ENCODE data around the gene ANO4.
"Not testable (repeated sequence)": the region's sequence is repeated elsewhere in the genome, so short reads cannot be mapped to it uniquely, and the experiment has no call there.

Gene ANO4

GRCh38 chr12:100976735-100977134 is 182.2 kb downstream of the ANO4 start:
- Mint-ChIP-seq H3K4me1 (no peaks in the 10 kb centered on the region), H3K27me3 (peaks cover 3% of the 10 kb centered on the region), H3K9me3 (peaks cover 6% of the 10 kb centered on the region), H3K4me3 (no peak overlapping the region), H3K27ac (no peak overlapping the region), H3K36me3 (no peaks in the 10 kb centered on the region)

- H3K27ac Mint-ChIP-seq = no peak overlapping the region
- H3K27me3 Mint-ChIP-seq = peaks cover 3% of the 10 kb centered on the region
- no peaks in the 10 kb centered on the region for H3K36me3 Mint-ChIP-seq
- H3K4me3 Mint-ChIP-seq = no peak overlapping the region
- peaks cover 6% of the 10 kb centered on the region for H3K9me3 Mint-ChIP-seq
- H3K4me1 Mint-ChIP-seq = no peaks in the 10 kb centered on the region
Observed at GRCh38 chr12:100980856-100981255, 186.3 kb downstream of the ANO4 start.

- no peaks in the 10 kb centered on the region for H3K36me3 Mint-ChIP-seq
- peaks cover 1% of the 10 kb centered on the region for H3K27me3 Mint-ChIP-seq
- peaks cover 5% of the 10 kb centered on the region for H3K9me3 Mint-ChIP-seq
- H3K4me1 Mint-ChIP-seq = no peaks in the 10 kb centered on the region
- no peak overlapping the region for H3K27ac Mint-ChIP-seq
- no peak overlapping the region for H3K4me3 Mint-ChIP-seq
Observed at GRCh38 chr12:100982511-100983183, 188.1 kb downstream of the ANO4 start.

- no peaks in the 10 kb centered on the region for H3K27me3 Mint-ChIP-seq
- no peaks in the 10 kb centered on the region for H3K36me3 Mint-ChIP-seq
- H3K9me3 Mint-ChIP-seq = no peaks in the 10 kb centered on the region
- H3K27ac Mint-ChIP-seq = no peak overlapping the region
- H3K4me3 Mint-ChIP-seq = no peak overlapping the region
- no peaks in the 10 kb centered on the region for H3K4me1 Mint-ChIP-seq
Observed at GRCh38 chr12:100984796-100985195, 190.2 kb downstream of the ANO4 start.

- Mint-ChIP-seq H3K27me3 (no peaks in the 10 kb centered on the region), H3K4me3 (no peak overlapping the region), H3K27ac (no peak overlapping the region), H3K9me3 (no peaks in the 10 kb centered on the region), H3K36me3 (no peaks in the 10 kb centered on the region), H3K4me1 (no peaks in the 10 kb centered on the region)
Observed at GRCh38 chr12:100986595-100987547, 192.3 kb downstream of the ANO4 start.

GRCh38 chr12:100987552-100988521 is 193.3 kb downstream of the ANO4 start:
- H3K4me3 Mint-ChIP-seq = no peak overlapping the region
- no peaks in the 10 kb centered on the region for H3K4me1 Mint-ChIP-seq
- H3K36me3 Mint-ChIP-seq = no peaks in the 10 kb centered on the region
- no peak overlapping the region for H3K27ac Mint-ChIP-seq
- no peaks in the 10 kb centered on the region for H3K9me3 Mint-ChIP-seq
- no peaks in the 10 kb centered on the region for H3K27me3 Mint-ChIP-seq

- H3K36me3 Mint-ChIP-seq, H3K27me3 Mint-ChIP-seq, H3K9me3 Mint-ChIP-seq, H3K4me3 Mint-ChIP-seq, H3K27ac Mint-ChIP-seq, H3K4me1 Mint-ChIP-seq: not testable (repeated sequence)
Observed at GRCh38 chr12:100989509-100989908, 194.9 kb downstream of the ANO4 start.

GRCh38 chr12:100991102-100991501 is 196.5 kb downstream of the ANO4 start:
- Mint-ChIP-seq H3K27me3 (no peaks in the 10 kb centered on the region), H3K4me3 (no peak overlapping the region), H3K36me3 (no peaks in the 10 kb centered on the region), H3K9me3 (no peaks in the 10 kb centered on the region), H3K4me1 (no peaks in the 10 kb centered on the region), H3K27ac (no peak overlapping the region)

- Mint-ChIP-seq H3K4me1 (no peaks in the 10 kb centered on the region), H3K4me3 (no peak overlapping the region), H3K27ac (no peak overlapping the region), H3K9me3 (no peaks in the 10 kb centered on the region), H3K27me3 (no peaks in the 10 kb centered on the region), H3K36me3 (no peaks in the 10 kb centered on the region)
Observed at GRCh38 chr12:100992194-100992593, 197.6 kb downstream of the ANO4 start.

- Mint-ChIP-seq H3K9me3 (peaks cover 5% of the 10 kb centered on the region), H3K27ac (no peak overlapping the region), H3K36me3 (no peaks in the 10 kb centered on the region), H3K4me3 (no peak overlapping the region), H3K4me1 (no peaks in the 10 kb centered on the region), H3K27me3 (no peaks in the 10 kb centered on the region)
Observed at GRCh38 chr12:100993916-100994450, 199.4 kb downstream of the ANO4 start.

- Mint-ChIP-seq H3K9me3 (peaks cover 5% of the 10 kb centered on the region), H3K27me3 (no peaks in the 10 kb centered on the region), H3K4me1 (no peaks in the 10 kb centered on the region)
Observed at GRCh38 chr12:100995201-100995600, 200.6 kb downstream of the ANO4 start.

GRCh38 chr12:100995771-100996170 is 201.2 kb downstream of the ANO4 start:
- H3K36me3 Mint-ChIP-seq = no peaks in the 10 kb centered on the region
- H3K4me1 Mint-ChIP-seq = no peaks in the 10 kb centered on the region
- no peak overlapping the region for H3K27ac Mint-ChIP-seq
- no peak overlapping the region for H3K4me3 Mint-ChIP-seq
- H3K9me3 Mint-ChIP-seq = peaks cover 5% of the 10 kb centered on the region
- no peaks in the 10 kb centered on the region for H3K27me3 Mint-ChIP-seq

More at GRCh38 chr12:100995201-100995600, 200.6 kb downstream of the ANO4 start:
- Mint-ChIP-seq H3K27ac (no peak overlapping the region), H3K36me3 (no peaks in the 10 kb centered on the region), H3K4me3 (no peak overlapping the region)

GRCh38 chr12:101001669-101002068 is 207.1 kb downstream of the ANO4 start:
- H3K36me3 Mint-ChIP-seq = no peaks in the 10 kb centered on the region
- no peaks in the 10 kb centered on the region for H3K27me3 Mint-ChIP-seq
- no peaks in the 10 kb centered on the region for H3K4me1 Mint-ChIP-seq
- H3K9me3 Mint-ChIP-seq = peaks cover 5% of the 10 kb centered on the region
- no peak overlapping the region for H3K27ac Mint-ChIP-seq
- H3K4me3 Mint-ChIP-seq = no peak overlapping the region

GRCh38 chr12:101002696-101003419 is 208.3 kb downstream of the ANO4 start:
- H3K27ac Mint-ChIP-seq = no peak overlapping the region
- no peaks in the 10 kb centered on the region for H3K4me1 Mint-ChIP-seq
- no peak overlapping the region for H3K4me3 Mint-ChIP-seq
- H3K27me3 Mint-ChIP-seq = no peaks in the 10 kb centered on the region
- peaks cover 5% of the 10 kb centered on the region for H3K9me3 Mint-ChIP-seq
- no peaks in the 10 kb centered on the region for H3K36me3 Mint-ChIP-seq

- H3K27ac Mint-ChIP-seq = no peak overlapping the region
- H3K27me3 Mint-ChIP-seq = no peaks in the 10 kb centered on the region
- H3K36me3 Mint-ChIP-seq = no peaks in the 10 kb centered on the region
- H3K4me3 Mint-ChIP-seq = no peak overlapping the region
- H3K9me3 Mint-ChIP-seq = peaks cover 8% of the 10 kb centered on the region
- no peaks in the 10 kb centered on the region for H3K4me1 Mint-ChIP-seq
Observed at GRCh38 chr12:101004898-101005297, 210.3 kb downstream of the ANO4 start.
